SK-N-SH (cell line): ENCODE measurements around the gene FOXI1. TPM values are rescaled to one million over a fixed set of nuclear protein-coding genes. Genes with fewer than 3 reads are reported as not detected.

Experiments used
- CTCF ChIA-PET: fragments of 300-600, 350-600 bp; formaldehyde crosslinking; extraction: SDS; loops from one replicate; lab custom pipeline; 2021; lab: Yijun Ruan, JAX
- POLR2A ChIA-PET: fragments of 350-600 bp; sonication (Branson Sonifier 250); formaldehyde crosslinking; extraction: SDS; loops from one replicate; lab custom pipeline; 2020; ENCODE audit warnings: antibody characterized with exemption, inconsistent platforms; lab: Yijun Ruan, JAX
- DNase-seq: peaks from one replicate; pipeline ENCODE4 v3.0.0; 2012
- H2AFZ ChIP-seq: fragments of 200-600 bp; sonication (generic); 2 replicates; pipeline ENCODE4 v1.8.1; 2016; ENCODE audit warnings: antibody characterized with exemption, mild to moderate bottlenecking, low read depth
- H3F3A ChIP-seq: fragments of 200-600 bp; sonication (generic); replicated peaks from 2 replicates; pipeline ENCODE3; 2016; ENCODE audit warnings: antibody characterized with exemption, mild to moderate bottlenecking; ENCODE audit not compliant: insufficient read depth
- H3K27ac ChIP-seq, 2 experiments: fragments of 200-500 bp in 1 of 2; fragments of 200-600 bp in 1 of 2; sonication (Bioruptor generic) in 1 of 2; sonication (generic), shearing (Covaris generic) in 1 of 2; 2 replicates each; pipeline versions ENCODE4 v1.5.1 to v1.6.1; 2014 to 2016; ENCODE audit warnings: low read depth in 2 of 2, inconsistent platforms in 1 of 2, low read length in 1 of 2, mild to moderate bottlenecking in 1 of 2, mixed read lengths in 1 of 2
- H3K27me3 ChIP-seq: fragments of 200-600 bp; sonication (generic), shearing (Covaris generic); 2 replicates; pipeline ENCODE4 v1.6.1; 2016; ENCODE audit warnings: mixed run types; ENCODE audit not compliant: insufficient read depth
- H3K36me3 ChIP-seq, 2 experiments: fragments of 200-500 bp in 1 of 2; fragments of 200-600 bp in 1 of 2; sonication (Bioruptor generic) in 1 of 2; sonication (generic) in 1 of 2; replicated peaks in 1 of 2; 2 replicates each; pipeline versions ENCODE3 to v1.5.1; 2014 to 2016; ENCODE audit warnings: low read length in 1 of 2, mild to moderate bottlenecking in 1 of 2; ENCODE audit not compliant: insufficient read depth in 2 of 2, control insufficient read depth in 1 of 2
- H3K4me1 ChIP-seq, 2 experiments: fragments of 200-500 bp in 1 of 2; fragments of 200-600 bp in 1 of 2; sonication (Bioruptor generic) in 1 of 2; sonication (generic), shearing (Covaris generic) in 1 of 2; 2 replicates each; pipeline versions ENCODE4 v1.5.1 to v1.6.1; 2014 to 2016; ENCODE audit warnings: low read depth in 1 of 2, low read length in 1 of 2, mixed run types in 1 of 2; ENCODE audit not compliant: insufficient read depth in 2 of 2, control insufficient read depth in 1 of 2
- H3K4me2 ChIP-seq: fragments of 200-600 bp; sonication (generic), shearing (Covaris generic); 2 replicates; pipeline ENCODE4 v1.6.1; 2017; ENCODE audit warnings: mixed run types
- H3K4me3 ChIP-seq, 2 experiments: fragments of 200-500 bp in 1 of 2; fragments of 200-600 bp in 1 of 2; sonication (Bioruptor generic) in 1 of 2; sonication (generic), shearing (Covaris generic) in 1 of 2; 2 replicates each; pipeline versions ENCODE4 v1.5.1 to v1.8.1; 2014 to 2016; ENCODE audit warnings: low read depth in 2 of 2, inconsistent platforms in 1 of 2, low read length in 1 of 2, mild to moderate bottlenecking in 1 of 2, mixed read lengths in 1 of 2, moderate library complexity in 1 of 2
- H3K79me2 ChIP-seq: fragments of 200-600 bp; sonication (generic); 2 replicates; pipeline ENCODE4 v1.8.1; 2017; ENCODE audit warnings: mild to moderate bottlenecking; ENCODE audit not compliant: insufficient read depth
- H3K9ac ChIP-seq: fragments of 200-600 bp; sonication (generic); 2 replicates; pipeline ENCODE4 v1.6.1; 2017; ENCODE audit warnings: mixed run types
- H3K9me2 ChIP-seq: fragments of 200-600 bp; sonication (generic); 2 replicates; pipeline ENCODE4 v1.6.1; 2017; ENCODE audit warnings: mixed run types
- H3K9me3 ChIP-seq: fragments of 200-600 bp; sonication (generic); 2 replicates; pipeline ENCODE4 v1.6.1; 2017; ENCODE audit warnings: mixed run types, mild to moderate bottlenecking, moderate library complexity
- H4K20me1 ChIP-seq: fragments of 200-600 bp; sonication (generic); 2 replicates; pipeline ENCODE4 v1.6.1; 2017; ENCODE audit warnings: mild to moderate bottlenecking, mixed run types; ENCODE audit not compliant: insufficient read depth
- EP300 ChIP-seq, 2 experiments: IDR thresholded peaks; 2 replicates each; pipeline versions ENCODE4 v1.4.0 to v1.6.1; 2012; ENCODE audit warnings: borderline replicate concordance in 1 of 2, low read depth in 1 of 2, low read length in 1 of 2
- FOXJ3 ChIP-seq: sonication (generic); formaldehyde crosslinking; IDR thresholded peaks from 2 replicates; pipeline ENCODE4 v1.5.1; 2020; ENCODE audit warnings: mild to moderate bottlenecking, missing genetic modification reagents
- FOXM1 ChIP-seq: IDR thresholded peaks from 2 replicates; pipeline ENCODE4 v1.4.0; 2012; ENCODE audit warnings: low read depth, mild to moderate bottlenecking
- GATA2 ChIP-seq: sonication (generic); formaldehyde crosslinking; IDR thresholded peaks from 2 replicates; pipeline ENCODE4 v1.5.0; 2020; ENCODE audit warnings: mild to moderate bottlenecking, missing genetic modification reagents
- JUND ChIP-seq: IDR thresholded peaks from 2 replicates; pipeline ENCODE4 v1.4.0; 2012
- MXI1 ChIP-seq: IDR thresholded peaks from 2 replicates; pipeline ENCODE4 v1.6.1; 2012; ENCODE audit warnings: mild to moderate bottlenecking, low read depth, low read length, improper control_type of control experiment
- NFIC ChIP-seq: IDR thresholded peaks from 2 replicates; pipeline ENCODE4 v1.4.0; 2012; ENCODE audit warnings: borderline replicate concordance
- NRF1 ChIP-seq: IDR thresholded peaks from 2 replicates; pipeline ENCODE4 v1.6.1; 2012; ENCODE audit warnings: low read depth, mild to moderate bottlenecking, low read length
- POLR2AphosphoS5 ChIP-seq: IDR thresholded peaks from 2 replicates; pipeline ENCODE4 v1.6.1; 2012; ENCODE audit warnings: low read depth, low read length
- RAD21 ChIP-seq: IDR thresholded peaks from 2 replicates; pipeline ENCODE4 v1.6.1; 2012; ENCODE audit warnings: mild to moderate bottlenecking, low read length
- RCOR1 ChIP-seq: fragments of 150-350 bp; IDR thresholded peaks from 2 replicates; pipeline ENCODE4 v1.6.1; 2017; ENCODE audit warnings: antibody characterized with exemption, low read length
- RFX5 ChIP-seq: IDR thresholded peaks from 2 replicates; pipeline ENCODE4 v1.6.1; 2012; ENCODE audit warnings: mild to moderate bottlenecking, improper control_type of control experiment, low read length
- RXRA ChIP-seq: IDR thresholded peaks from 2 replicates; pipeline ENCODE4 v1.4.0; 2012; ENCODE audit warnings: low read depth, mild to moderate bottlenecking, borderline replicate concordance
- SIN3A ChIP-seq: IDR thresholded peaks from 2 replicates; pipeline ENCODE4 v1.6.1; 2012; ENCODE audit warnings: low read depth, mild to moderate bottlenecking, low read length, moderate library complexity, borderline replicate concordance
- TCF12 ChIP-seq: IDR thresholded peaks from 2 replicates; pipeline ENCODE4 v1.4.0; 2012
- TEAD4 ChIP-seq: IDR thresholded peaks from 2 replicates; pipeline ENCODE4 v1.4.0; 2012; ENCODE audit warnings: mild to moderate bottlenecking, borderline replicate concordance; ENCODE audit not compliant: insufficient read depth
- YY1 ChIP-seq: IDR thresholded peaks from 2 replicates; pipeline ENCODE4 v1.4.0; 2012; ENCODE audit warnings: low read depth, mild to moderate bottlenecking
- WGBS: methylation state at CpG from one replicate; pipeline ENCODE4 v1.1.6; 2017; ENCODE audit warnings: low lambda C conversion rate; 5-methylcytosine and 5-hydroxymethylcytosine counted together
- polyA plus RNA-seq, 3 experiments: library from polyadenylated mRNA; depleted of rRNA; stranded (reverse); fragments of >200 nt; gene quantifications; 2 replicates each; pipeline ENCODE4 v1.2.3, GENCODE V29; 2012
- TF ChIP-seq, protein P1 (sequence below): fragments of 150-350 bp; IDR thresholded peaks from 2 replicates; pipeline ENCODE4 v1.6.1; 2016; ENCODE audit warnings: mild to moderate bottlenecking, low read depth, low read length
- TF ChIP-seq, protein P2 (sequence below): IDR thresholded peaks from 2 replicates; pipeline ENCODE4 v1.6.1; 2012; ENCODE audit warnings: mild to moderate bottlenecking, low read depth, low read length, moderate library complexity
- TF ChIP-seq, protein P3 (sequence below): fragments of 150-350 bp; IDR thresholded peaks from 2 replicates; pipeline ENCODE4 v1.6.1; 2017; ENCODE audit warnings: antibody characterized with exemption, low read length, low read depth, borderline replicate concordance
- TF ChIP-seq, protein P4 (sequence below): fragments of 200-600 bp; sonication (generic); IDR thresholded peaks from 2 replicates; pipeline ENCODE4 v1.6.1; 2017; ENCODE audit warnings: antibody characterized with exemption, mild to moderate bottlenecking, moderate library complexity

FOXI1 gene
- polyA plus RNA-seq, 1 of the 3 experiments (the other 2 are of a cell fraction), result not detected

DNA sequence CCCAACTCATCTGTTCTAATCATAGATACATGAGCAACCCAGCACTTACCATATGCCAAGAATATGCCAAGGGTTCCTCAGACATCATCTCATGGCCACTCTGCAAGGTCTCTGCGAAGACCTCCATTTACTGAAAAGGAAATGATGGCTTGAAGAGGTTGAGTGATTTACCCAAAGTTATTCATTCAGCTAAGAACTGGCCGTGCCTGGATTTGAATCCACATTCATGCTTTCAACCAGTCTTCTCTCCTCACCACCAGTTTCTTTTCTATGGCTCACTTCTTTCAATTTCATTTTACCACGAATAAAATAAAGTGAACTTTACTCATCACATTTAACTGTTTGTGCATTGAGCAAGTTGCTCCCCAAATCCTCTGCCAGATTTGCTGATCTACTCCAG lies 27.2 kb upstream of the FOXI1 start:
- no peaks in the 10 kb centered on the region for H3K79me2 ChIP-seq
- H3K4me1 ChIP-seq, result no peaks in the 10 kb centered on the region
- ChIA-PET POLR2A (no interaction called here), CTCF (interaction anchor here (0.6 to 1.2 kb wide), 2 partner anchors 30 to 98 kb away, joined by 3 to 4 read pairs; partner anchors contain the start of gene INSYN2B)
- H3K36me3 ChIP-seq, result no peaks in the 10 kb centered on the region
- 56% methylated on average over 3 of the region's 3 CpGs for WGBS
- TF ChIP-seq JUND (no peak), RXRA (no peak), FOXJ3 (no peak), MXI1 (no peak), SIN3A (no peak)
- TF ChIP-seq, protein P1, sequence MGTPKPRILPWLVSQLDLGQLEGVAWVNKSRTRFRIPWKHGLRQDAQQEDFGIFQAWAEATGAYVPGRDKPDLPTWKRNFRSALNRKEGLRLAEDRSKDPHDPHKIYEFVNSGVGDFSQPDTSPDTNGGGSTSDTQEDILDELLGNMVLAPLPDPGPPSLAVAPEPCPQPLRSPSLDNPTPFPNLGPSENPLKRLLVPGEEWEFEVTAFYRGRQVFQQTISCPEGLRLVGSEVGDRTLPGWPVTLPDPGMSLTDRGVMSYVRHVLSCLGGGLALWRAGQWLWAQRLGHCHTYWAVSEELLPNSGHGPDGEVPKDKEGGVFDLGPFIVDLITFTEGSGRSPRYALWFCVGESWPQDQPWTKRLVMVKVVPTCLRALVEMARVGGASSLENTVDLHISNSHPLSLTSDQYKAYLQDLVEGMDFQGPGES, result no peak
- TF ChIP-seq, protein P2, sequence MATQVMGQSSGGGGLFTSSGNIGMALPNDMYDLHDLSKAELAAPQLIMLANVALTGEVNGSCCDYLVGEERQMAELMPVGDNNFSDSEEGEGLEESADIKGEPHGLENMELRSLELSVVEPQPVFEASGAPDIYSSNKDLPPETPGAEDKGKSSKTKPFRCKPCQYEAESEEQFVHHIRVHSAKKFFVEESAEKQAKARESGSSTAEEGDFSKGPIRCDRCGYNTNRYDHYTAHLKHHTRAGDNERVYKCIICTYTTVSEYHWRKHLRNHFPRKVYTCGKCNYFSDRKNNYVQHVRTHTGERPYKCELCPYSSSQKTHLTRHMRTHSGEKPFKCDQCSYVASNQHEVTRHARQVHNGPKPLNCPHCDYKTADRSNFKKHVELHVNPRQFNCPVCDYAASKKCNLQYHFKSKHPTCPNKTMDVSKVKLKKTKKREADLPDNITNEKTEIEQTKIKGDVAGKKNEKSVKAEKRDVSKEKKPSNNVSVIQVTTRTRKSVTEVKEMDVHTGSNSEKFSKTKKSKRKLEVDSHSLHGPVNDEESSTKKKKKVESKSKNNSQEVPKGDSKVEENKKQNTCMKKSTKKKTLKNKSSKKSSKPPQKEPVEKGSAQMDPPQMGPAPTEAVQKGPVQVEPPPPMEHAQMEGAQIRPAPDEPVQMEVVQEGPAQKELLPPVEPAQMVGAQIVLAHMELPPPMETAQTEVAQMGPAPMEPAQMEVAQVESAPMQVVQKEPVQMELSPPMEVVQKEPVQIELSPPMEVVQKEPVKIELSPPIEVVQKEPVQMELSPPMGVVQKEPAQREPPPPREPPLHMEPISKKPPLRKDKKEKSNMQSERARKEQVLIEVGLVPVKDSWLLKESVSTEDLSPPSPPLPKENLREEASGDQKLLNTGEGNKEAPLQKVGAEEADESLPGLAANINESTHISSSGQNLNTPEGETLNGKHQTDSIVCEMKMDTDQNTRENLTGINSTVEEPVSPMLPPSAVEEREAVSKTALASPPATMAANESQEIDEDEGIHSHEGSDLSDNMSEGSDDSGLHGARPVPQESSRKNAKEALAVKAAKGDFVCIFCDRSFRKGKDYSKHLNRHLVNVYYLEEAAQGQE, result no peak
- TF ChIP-seq, protein P3, sequence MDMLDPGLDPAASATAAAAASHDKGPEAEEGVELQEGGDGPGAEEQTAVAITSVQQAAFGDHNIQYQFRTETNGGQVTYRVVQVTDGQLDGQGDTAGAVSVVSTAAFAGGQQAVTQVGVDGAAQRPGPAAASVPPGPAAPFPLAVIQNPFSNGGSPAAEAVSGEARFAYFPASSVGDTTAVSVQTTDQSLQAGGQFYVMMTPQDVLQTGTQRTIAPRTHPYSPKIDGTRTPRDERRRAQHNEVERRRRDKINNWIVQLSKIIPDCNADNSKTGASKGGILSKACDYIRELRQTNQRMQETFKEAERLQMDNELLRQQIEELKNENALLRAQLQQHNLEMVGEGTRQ, result no peak
- no peaks in the 10 kb centered on the region for H4K20me1 ChIP-seq
- no peaks in the 10 kb centered on the region for H3F3A ChIP-seq
- H3K4me2 ChIP-seq, result no peak overlapping the region
- no peak for DNase-seq
- H3K9me3 ChIP-seq, result no peaks in the 10 kb centered on the region
- H2AFZ ChIP-seq, result no peak overlapping the region
- no peaks in the 10 kb centered on the region for H3K27me3 ChIP-seq
- no peak overlapping the region for H3K27ac ChIP-seq
- no peak overlapping the region for H3K9ac ChIP-seq
- no peak overlapping the region for H3K4me3 ChIP-seq
- no peaks in the 10 kb centered on the region for H3K9me2 ChIP-seq

DNA sequence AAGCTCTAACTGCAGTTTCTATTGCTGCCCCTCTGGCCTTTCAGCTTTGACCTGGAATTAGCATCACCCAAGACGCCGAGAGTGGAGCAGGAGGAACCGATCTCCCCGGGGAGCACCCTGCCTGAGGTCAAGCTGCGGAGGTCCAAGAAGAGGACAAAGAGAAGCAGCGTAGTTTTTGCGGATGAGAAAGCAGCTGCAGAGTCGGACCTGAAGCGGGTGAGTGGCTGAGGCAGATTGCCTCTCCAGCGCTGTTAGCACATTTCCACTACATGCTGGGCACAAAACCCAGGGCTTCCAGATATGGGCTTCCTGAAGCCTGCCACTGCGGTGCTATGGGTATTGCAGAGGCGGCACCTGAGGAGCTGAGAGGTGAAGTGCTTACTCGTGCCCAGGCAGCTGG lies 26.8 kb upstream of the FOXI1 start:
- Histone ChIP-seq H3K4me2 (no peak overlapping the region), H3K79me2 (no peaks in the 10 kb centered on the region), H4K20me1 (no peaks in the 10 kb centered on the region), H3K9me3 (no peaks in the 10 kb centered on the region), H3K4me3 (no peak overlapping the region), H3K27me3 (no peaks in the 10 kb centered on the region), H3K36me3 (no peaks in the 10 kb centered on the region), H3K9ac (no peak overlapping the region), H3F3A (no peaks in the 10 kb centered on the region), H3K9me2 (no peaks in the 10 kb centered on the region), H2AFZ (no peak overlapping the region), H3K4me1 (no peaks in the 10 kb centered on the region), H3K27ac (no peak overlapping the region)
- POLR2A ChIA-PET, result no interaction called here
- 77% methylated on average over 10 of the region's 13 CpGs for WGBS
- CTCF ChIA-PET, result interaction anchor here (1.2 to 1.9 kb wide), 2 partner anchors 22 to 98 kb away, joined by 3 to 9 read pairs; partner anchors contain the start of gene INSYN2B
- DNase-seq, result no peak
- TF ChIP-seq RCOR1 (no peak), RXRA (no peak), RAD21 (no peak), YY1 (no peak), TEAD4 (no peak), FOXM1 (no peak), POLR2AphosphoS5 (no peak), NFIC (no peak), NRF1 (no peak), GATA2 (CRISPR knock-in tag) (no peak), EP300 (IDR thresholded peaks at IDR 0.05; ENCODE audit: borderline replicate concordance in 1 of 2, low read depth in 1 of 2, low read length in 1 of 2) (no peak), TCF12 (no peak), RFX5 (no peak), SIN3A (no peak), FOXJ3 (no peak), MXI1 (no peak)
- TF ChIP-seq, protein P3, result no peak
- TF ChIP-seq, protein P4, sequence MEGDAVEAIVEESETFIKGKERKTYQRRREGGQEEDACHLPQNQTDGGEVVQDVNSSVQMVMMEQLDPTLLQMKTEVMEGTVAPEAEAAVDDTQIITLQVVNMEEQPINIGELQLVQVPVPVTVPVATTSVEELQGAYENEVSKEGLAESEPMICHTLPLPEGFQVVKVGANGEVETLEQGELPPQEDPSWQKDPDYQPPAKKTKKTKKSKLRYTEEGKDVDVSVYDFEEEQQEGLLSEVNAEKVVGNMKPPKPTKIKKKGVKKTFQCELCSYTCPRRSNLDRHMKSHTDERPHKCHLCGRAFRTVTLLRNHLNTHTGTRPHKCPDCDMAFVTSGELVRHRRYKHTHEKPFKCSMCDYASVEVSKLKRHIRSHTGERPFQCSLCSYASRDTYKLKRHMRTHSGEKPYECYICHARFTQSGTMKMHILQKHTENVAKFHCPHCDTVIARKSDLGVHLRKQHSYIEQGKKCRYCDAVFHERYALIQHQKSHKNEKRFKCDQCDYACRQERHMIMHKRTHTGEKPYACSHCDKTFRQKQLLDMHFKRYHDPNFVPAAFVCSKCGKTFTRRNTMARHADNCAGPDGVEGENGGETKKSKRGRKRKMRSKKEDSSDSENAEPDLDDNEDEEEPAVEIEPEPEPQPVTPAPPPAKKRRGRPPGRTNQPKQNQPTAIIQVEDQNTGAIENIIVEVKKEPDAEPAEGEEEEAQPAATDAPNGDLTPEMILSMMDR, result no peak
